ENCODE data around the gene CNOT1. TPM values are rescaled to one million over a fixed set of nuclear protein-coding genes. Genes with fewer than 3 reads are reported as not detected.
A peak's percentile ranks its signal among the peaks of the same experiment; 100 is the strongest.
"Not testable (repeated sequence)": the region's sequence is repeated elsewhere in the genome, so short reads cannot be mapped to it uniquely, and the experiment has no call there.

The CNOT1 gene
- total and polyA plus RNA-seq, 4 donors: 35.6 to 187 (median 120) TPM

- Histone ChIP-seq H3K9me3 (ENCODE audit: control insufficient read depth in 4 of 4, insufficient read depth in 3 of 4, low read length in 3 of 4) (no peaks in the 10 kb centered on the region), H3K4me1 (ENCODE audit: control insufficient read depth in 5 of 5, insufficient read depth in 5 of 5, low read length in 5 of 5) (no peaks in the 10 kb centered on the region), H3K9ac (ENCODE audit: insufficient read depth in 1 of 2, low read length in 2 of 2) (no peak overlapping the region), H3K27ac (ENCODE audit: low read depth in 1 of 2, low read length in 1 of 2) (no peak overlapping the region), H3K4me3 (no peak overlapping the region), H3K36me3 (ENCODE audit: control insufficient read depth in 4 of 4, insufficient read depth in 4 of 4, low read length in 4 of 4) (no peaks in the 10 kb centered on the region), H3K27me3 (ENCODE audit: control insufficient read depth in 3 of 3, insufficient read depth in 3 of 3, low read length in 2 of 3) (no peaks in the 10 kb centered on the region)
- DNase-seq (no peak), ATAC-seq (ENCODE audit: insufficient read depth, low FRiP score) (peak; percentile 58)
- no peak for TF ChIP-seq CTCF (IDR thresholded peaks at IDR 0.05; ENCODE audit: control extremely low read depth, extremely low read depth)
- WGBS, 2 donors: 73 to 74% methylated on average over 8 of the region's 8 CpGs
Measured at GRCh38 chr16:58638148-58639036, 8.8 kb upstream of the CNOT1 start.

GRCh38 chr16:58637021-58637420 is 7.4 kb upstream of the CNOT1 start:
- not testable (repeated sequence) for H3K4me1 ChIP-seq (ENCODE audit: control insufficient read depth in 5 of 5, insufficient read depth in 5 of 5, low read length in 5 of 5); H3K9me3 ChIP-seq (ENCODE audit: control insufficient read depth in 4 of 4, insufficient read depth in 3 of 4, low read length in 3 of 4); H3K27me3 ChIP-seq (ENCODE audit: control insufficient read depth in 3 of 3, insufficient read depth in 3 of 3, low read length in 2 of 3); H3K36me3 ChIP-seq (ENCODE audit: control insufficient read depth in 4 of 4, insufficient read depth in 4 of 4, low read length in 4 of 4); ATAC-seq (ENCODE audit: insufficient read depth, low FRiP score); H3K27ac ChIP-seq (ENCODE audit: low read depth in 1 of 2, low read length in 1 of 2); DNase-seq; H3K4me3 ChIP-seq; H3K9ac ChIP-seq (ENCODE audit: insufficient read depth in 1 of 2, low read length in 2 of 2)
- 97 to 99% methylated on average over 6 of the region's 6 CpGs for WGBS, 2 donors

- Histone ChIP-seq H3K4me3 (no peak overlapping the region), H3K36me3 (ENCODE audit: control insufficient read depth in 4 of 4, insufficient read depth in 4 of 4, low read length in 4 of 4) (no peaks in the 10 kb centered on the region), H3K9ac (ENCODE audit: insufficient read depth in 1 of 2, low read length in 2 of 2) (no peak overlapping the region), H3K4me1 (ENCODE audit: control insufficient read depth in 5 of 5, insufficient read depth in 5 of 5, low read length in 5 of 5) (no peaks in the 10 kb centered on the region), H3K9me3 (ENCODE audit: control insufficient read depth in 4 of 4, insufficient read depth in 3 of 4, low read length in 3 of 4) (no peaks in the 10 kb centered on the region), H3K27me3 (ENCODE audit: control insufficient read depth in 3 of 3, insufficient read depth in 3 of 3, low read length in 2 of 3) (no peaks in the 10 kb centered on the region), H3K27ac (ENCODE audit: low read depth in 1 of 2, low read length in 1 of 2) (no peak overlapping the region)
- TF ChIP-seq CTCF (IDR thresholded peaks at IDR 0.05; ENCODE audit: control extremely low read depth, extremely low read depth): no peak
- no peak for DNase-seq
- ATAC-seq (ENCODE audit: insufficient read depth, low FRiP score): no peak
- 89 to 95% methylated on average over 4 of the region's 4 CpGs for WGBS, 2 donors
Measured at GRCh38 chr16:58636466-58636865, 6.8 kb upstream of the CNOT1 start.

- WGBS, 2 donors: 90 to 98% methylated on average over 4 of the region's 4 CpGs
- no peaks in the 10 kb centered on the region for H3K27me3 ChIP-seq (ENCODE audit: control insufficient read depth in 3 of 3, insufficient read depth in 3 of 3, low read length in 2 of 3)
- H3K4me1 ChIP-seq (ENCODE audit: control insufficient read depth in 5 of 5, insufficient read depth in 5 of 5, low read length in 5 of 5): no peaks in the 10 kb centered on the region
- no peaks in the 10 kb centered on the region for H3K36me3 ChIP-seq (ENCODE audit: control insufficient read depth in 4 of 4, insufficient read depth in 4 of 4, low read length in 4 of 4)
- DNase-seq (no peak), ATAC-seq (ENCODE audit: insufficient read depth, low FRiP score) (no peak)
- no peak overlapping the region for H3K27ac ChIP-seq (ENCODE audit: low read depth in 1 of 2, low read length in 1 of 2)
- H3K9ac ChIP-seq (ENCODE audit: insufficient read depth in 1 of 2, low read length in 2 of 2): no peak overlapping the region
- H3K4me3 ChIP-seq: no peak overlapping the region
- H3K9me3 ChIP-seq (ENCODE audit: control insufficient read depth in 4 of 4, insufficient read depth in 3 of 4, low read length in 3 of 4): no peaks in the 10 kb centered on the region
- TF ChIP-seq CTCF (IDR thresholded peaks at IDR 0.05; ENCODE audit: control extremely low read depth, extremely low read depth): no peak
Measured at GRCh38 chr16:58635502-58635901, 5.9 kb upstream of the CNOT1 start.
